Measurements from ENCODE around the gene PGAP3. TPM values are rescaled to one million over a fixed set of nuclear protein-coding genes. Genes with fewer than 3 reads are reported as not detected.

The PGAP3 gene
- total RNA-seq, 1 donor from 2014 or later, result 36.8 TPM

DNA sequence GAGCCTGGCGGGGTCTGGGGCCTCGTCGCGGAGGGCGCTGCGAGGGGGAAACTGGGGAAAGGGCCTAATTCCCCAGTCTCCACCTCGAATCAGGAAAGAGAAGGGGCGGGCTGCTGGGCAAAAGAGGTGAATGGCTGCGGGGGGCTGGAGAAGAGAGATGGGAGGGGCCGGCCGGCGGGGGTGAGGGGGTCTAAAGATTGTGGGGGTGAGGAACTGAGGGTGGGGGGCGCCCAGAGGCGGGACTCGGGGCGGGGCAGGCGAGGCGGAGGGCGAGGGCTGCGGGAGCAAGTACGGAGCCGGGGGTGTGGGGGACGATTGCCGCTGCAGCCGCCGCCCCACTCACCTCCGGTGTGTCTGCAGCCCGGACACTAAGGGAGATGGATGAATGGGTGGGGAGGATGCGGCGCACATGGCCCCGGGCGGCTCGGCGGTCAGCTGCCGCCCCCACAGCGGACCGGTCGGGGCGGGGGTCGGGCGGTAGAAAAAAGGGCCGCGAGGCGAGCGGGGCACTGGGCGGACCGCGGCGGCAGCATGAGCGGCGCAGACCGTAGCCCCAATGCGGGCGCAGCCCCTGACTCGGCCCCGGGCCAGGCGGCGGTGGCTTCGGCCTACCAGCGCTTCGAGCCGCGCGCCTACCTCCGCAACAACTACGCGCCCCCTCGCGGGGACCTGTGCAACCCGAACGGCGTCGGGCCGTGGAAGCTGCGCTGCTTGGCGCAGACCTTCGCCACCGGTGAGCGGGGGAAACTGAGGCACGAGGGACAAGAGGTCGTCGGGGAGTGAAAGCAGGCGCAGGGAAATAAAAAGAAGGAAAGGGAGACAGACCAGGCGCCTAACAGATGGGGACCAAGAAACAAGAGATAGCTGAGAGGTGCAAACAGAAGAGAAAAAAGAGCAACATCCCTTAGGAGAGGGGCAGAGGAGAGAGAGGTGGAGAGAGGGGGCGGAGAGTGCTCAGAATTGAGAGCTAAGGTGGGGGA lies 19.6 kb downstream of the PGAP3 start, which contains the start of gene PNMT:
TSS of gene PNMT (plus strand) at position 509 of the 980 bp plus-strand sequence. CDS start at position 532, 23 bp downstream.
- peaks cover 65% of the 10 kb centered on the region for H3K27me3 Mint-ChIP-seq (ENCODE audit: low read depth)
- peaks cover 12% of the 10 kb centered on the region for H3K4me1 Mint-ChIP-seq
- peak; percentile 69 to 81 for DNase-seq (ENCODE audit: low spot score in 2 of 2, unreplicated experiment in 2 of 2)
- H3K36me3 Mint-ChIP-seq, result no peaks in the 10 kb centered on the region
- H3K27ac Mint-ChIP-seq, result no peak within 1 kb of the TSS
- H3K4me3 Mint-ChIP-seq, result peak within 1 kb of the TSS; percentile 39
- TF ChIP-seq, protein P1, sequence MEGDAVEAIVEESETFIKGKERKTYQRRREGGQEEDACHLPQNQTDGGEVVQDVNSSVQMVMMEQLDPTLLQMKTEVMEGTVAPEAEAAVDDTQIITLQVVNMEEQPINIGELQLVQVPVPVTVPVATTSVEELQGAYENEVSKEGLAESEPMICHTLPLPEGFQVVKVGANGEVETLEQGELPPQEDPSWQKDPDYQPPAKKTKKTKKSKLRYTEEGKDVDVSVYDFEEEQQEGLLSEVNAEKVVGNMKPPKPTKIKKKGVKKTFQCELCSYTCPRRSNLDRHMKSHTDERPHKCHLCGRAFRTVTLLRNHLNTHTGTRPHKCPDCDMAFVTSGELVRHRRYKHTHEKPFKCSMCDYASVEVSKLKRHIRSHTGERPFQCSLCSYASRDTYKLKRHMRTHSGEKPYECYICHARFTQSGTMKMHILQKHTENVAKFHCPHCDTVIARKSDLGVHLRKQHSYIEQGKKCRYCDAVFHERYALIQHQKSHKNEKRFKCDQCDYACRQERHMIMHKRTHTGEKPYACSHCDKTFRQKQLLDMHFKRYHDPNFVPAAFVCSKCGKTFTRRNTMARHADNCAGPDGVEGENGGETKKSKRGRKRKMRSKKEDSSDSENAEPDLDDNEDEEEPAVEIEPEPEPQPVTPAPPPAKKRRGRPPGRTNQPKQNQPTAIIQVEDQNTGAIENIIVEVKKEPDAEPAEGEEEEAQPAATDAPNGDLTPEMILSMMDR (IDR thresholded peaks at IDR 0.05; ENCODE audit: unreplicated experiment), result peak; percentile 60
- H3K9me3 Mint-ChIP-seq, result no peaks in the 10 kb centered on the region

DNA sequence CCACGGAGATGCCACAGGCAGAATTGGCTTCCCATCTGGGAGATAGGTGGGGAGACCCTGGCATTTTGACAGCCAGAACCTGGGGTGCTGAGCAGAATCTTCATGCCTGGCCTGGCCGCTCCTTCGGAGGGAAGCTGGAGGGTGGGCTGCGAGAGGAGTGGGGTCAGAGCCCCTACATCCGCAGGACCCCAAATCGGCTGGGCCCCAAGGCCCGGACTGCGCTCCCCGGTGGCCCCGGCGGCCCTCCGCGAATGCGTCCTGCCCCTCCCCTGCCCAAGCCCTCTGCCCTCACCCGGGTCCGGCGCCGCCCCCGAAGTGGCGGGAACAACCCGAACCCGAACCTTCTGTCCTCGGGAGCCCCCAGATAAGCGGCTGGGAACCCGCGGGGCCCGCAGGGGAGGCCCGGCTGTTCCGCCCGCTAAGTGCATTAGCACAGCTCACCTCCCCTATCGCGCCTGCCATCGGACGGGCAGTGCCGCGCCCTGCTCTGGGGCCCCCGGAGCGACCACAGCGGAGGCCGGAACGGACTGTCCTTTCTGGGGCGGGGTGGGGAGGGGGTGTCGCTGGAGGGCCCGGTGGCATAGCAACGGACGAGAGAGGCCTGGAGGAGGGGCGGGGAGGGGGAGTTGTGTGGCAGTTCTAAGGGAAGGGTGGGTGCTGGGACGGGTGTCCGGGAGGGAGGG lies 20.5 kb downstream of the PGAP3 start:
- no peak overlapping the region for H3K27ac Mint-ChIP-seq
- no peak for DNase-seq (ENCODE audit: low spot score in 2 of 2, unreplicated experiment in 2 of 2)
- H3K4me3 Mint-ChIP-seq, result peak overlapping the region; percentile 38
- H3K4me1 Mint-ChIP-seq, result peaks cover 12% of the 10 kb centered on the region
- no peaks in the 10 kb centered on the region for H3K9me3 Mint-ChIP-seq
- H3K27me3 Mint-ChIP-seq (ENCODE audit: low read depth), result peaks cover 65% of the 10 kb centered on the region
- TF ChIP-seq, protein P1 (IDR thresholded peaks at IDR 0.05; ENCODE audit: unreplicated experiment), result no peak
- H3K36me3 Mint-ChIP-seq, result no peaks in the 10 kb centered on the region

DNA sequence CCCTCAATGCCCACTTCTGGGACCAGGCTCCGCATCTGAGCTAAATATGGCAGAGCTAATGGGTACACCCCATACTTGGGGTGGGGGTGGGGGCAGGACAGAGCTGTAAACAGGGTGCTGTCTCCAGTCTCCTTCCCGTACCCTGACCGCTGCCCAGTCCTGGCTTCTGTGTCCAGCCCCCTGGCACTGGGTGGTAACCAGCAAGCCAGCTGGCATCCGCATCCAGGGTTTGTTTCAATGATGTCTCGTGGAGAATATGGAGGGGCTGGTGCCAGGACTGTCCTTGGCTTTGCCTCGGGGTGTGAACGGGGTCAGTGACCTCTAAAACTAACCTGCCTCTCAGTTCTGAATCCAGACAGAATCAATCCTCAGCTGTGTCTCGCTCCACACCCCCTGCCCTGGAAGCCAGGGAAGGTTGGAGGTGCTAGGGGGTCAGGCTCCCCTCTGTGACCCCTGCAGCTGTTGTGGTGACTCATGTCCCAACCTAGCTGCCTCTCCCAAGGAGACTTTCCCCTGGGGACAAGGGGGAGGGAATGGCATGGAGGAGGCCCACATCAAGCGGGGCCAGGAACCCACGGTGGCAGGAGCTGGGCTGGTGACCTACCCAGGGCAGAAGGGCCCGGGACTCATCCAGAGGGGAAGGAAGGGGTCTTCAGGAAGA lies 21.1 kb downstream of the PGAP3 start:
- Mint-ChIP-seq H3K4me1 (peaks cover 8% of the 10 kb centered on the region), H3K36me3 (no peaks in the 10 kb centered on the region), H3K9me3 (no peaks in the 10 kb centered on the region), H3K27ac (no peak overlapping the region), H3K4me3 (no peak overlapping the region), H3K27me3 (ENCODE audit: low read depth) (peaks cover 59% of the 10 kb centered on the region)
- TF ChIP-seq, protein P1 (IDR thresholded peaks at IDR 0.05; ENCODE audit: unreplicated experiment), result no peak
- no peak for DNase-seq (ENCODE audit: low spot score in 2 of 2, unreplicated experiment in 2 of 2)

DNA sequence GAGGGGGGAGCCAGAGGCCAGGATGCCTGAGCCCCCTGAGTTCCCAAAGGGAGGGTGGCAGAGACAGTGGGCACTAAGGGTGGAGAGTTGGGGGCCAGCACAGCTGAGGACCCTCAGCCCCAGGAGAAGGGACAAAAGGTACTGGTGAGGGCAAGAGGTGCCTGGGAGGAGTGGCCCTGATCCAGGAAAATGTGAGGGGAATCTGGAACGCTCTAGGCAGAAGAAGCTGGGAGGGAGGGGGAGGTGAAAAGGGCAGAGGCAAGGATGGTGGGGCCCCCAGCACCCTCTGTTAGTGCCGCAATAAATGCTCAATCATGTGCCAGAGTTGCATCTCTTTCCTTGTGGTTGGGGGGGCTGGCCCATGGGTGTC lies 21.6 kb downstream of the PGAP3 start:
- peaks cover 4% of the 10 kb centered on the region for H3K36me3 Mint-ChIP-seq
- H3K4me3 Mint-ChIP-seq, result peak overlapping the region; percentile 31
- no peak overlapping the region for H3K27ac Mint-ChIP-seq
- no peaks in the 10 kb centered on the region for H3K9me3 Mint-ChIP-seq
- TF ChIP-seq, protein P1 (IDR thresholded peaks at IDR 0.05; ENCODE audit: unreplicated experiment), result no peak
- H3K27me3 Mint-ChIP-seq (ENCODE audit: low read depth), result peaks cover 59% of the 10 kb centered on the region
- peaks cover 10% of the 10 kb centered on the region for H3K4me1 Mint-ChIP-seq
- no peak for DNase-seq (ENCODE audit: low spot score in 2 of 2, unreplicated experiment in 2 of 2)

DNA sequence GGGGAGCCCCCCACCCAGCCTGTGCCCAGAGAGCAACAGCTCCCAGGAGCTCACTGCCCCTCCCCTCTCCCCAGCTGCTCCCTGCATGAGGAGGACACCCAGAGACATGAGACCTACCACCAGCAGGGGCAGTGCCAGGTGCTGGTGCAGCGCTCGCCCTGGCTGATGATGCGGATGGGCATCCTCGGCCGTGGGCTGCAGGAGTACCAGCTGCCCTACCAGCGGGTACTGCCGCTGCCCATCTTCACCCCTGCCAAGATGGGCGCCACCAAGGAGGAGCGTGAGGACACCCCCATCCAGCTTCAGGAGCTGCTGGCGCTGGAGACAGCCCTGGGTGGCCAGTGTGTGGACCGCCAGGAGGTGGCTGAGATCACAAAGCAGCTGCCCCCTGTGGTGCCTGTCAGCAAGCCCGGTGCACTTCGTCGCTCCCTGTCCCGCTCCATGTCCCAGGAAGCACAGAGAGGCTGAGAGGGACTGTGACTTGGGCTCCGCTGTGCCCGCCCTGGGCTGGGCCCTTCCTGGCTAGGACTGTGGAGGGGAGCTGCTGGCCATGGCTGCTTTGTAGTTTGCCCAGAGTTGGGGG lies 22.1 kb downstream of the PGAP3 start:
- no peak overlapping the region for H3K27ac Mint-ChIP-seq
- no peaks in the 10 kb centered on the region for H3K9me3 Mint-ChIP-seq
- peaks cover 14% of the 10 kb centered on the region for H3K4me1 Mint-ChIP-seq
- DNase-seq (ENCODE audit: low spot score in 2 of 2, unreplicated experiment in 2 of 2), result no peak
- H3K4me3 Mint-ChIP-seq, result peak overlapping the region; percentile 31
- peaks cover 54% of the 10 kb centered on the region for H3K27me3 Mint-ChIP-seq (ENCODE audit: low read depth)
- peaks cover 6% of the 10 kb centered on the region for H3K36me3 Mint-ChIP-seq
- TF ChIP-seq, protein P1 (IDR thresholded peaks at IDR 0.05; ENCODE audit: unreplicated experiment), result no peak

All from mesothelial cell of epicardium (in vitro differentiated cells).